H9 (cell line): ENCODE measurements around the gene PSMB9. TPM values are rescaled to one million over a fixed set of nuclear protein-coding genes. Genes with fewer than 3 reads are reported as not detected.

ENCODE experiments used
- DNase-seq: peaks from one replicate; pipeline ENCODE4 v3.0.0-alpha.2; 2017
- H2AFZ ChIP-seq: one replicate; pipeline ENCODE4 v1.6.1; 2013; ENCODE audit warnings: mild to moderate bottlenecking, low read length, control low read depth, moderate library complexity
- H2AK5ac ChIP-seq: 2 replicates; pipeline ENCODE4 v1.6.1; 2013; ENCODE audit warnings: low read length, control low read depth, mixed read lengths; ENCODE audit not compliant: insufficient read length
- H2BK120ac ChIP-seq: one replicate; pipeline ENCODE4 v1.6.1; 2013; ENCODE audit warnings: low read depth, mild to moderate bottlenecking, low read length, control low read depth, inconsistent platforms; ENCODE audit not compliant: poor library complexity, severe bottlenecking
- H2BK12ac ChIP-seq: 2 replicates; pipeline ENCODE4 v1.6.1; 2013; ENCODE audit warnings: low read length, control low read depth, mixed read lengths, low read depth; ENCODE audit not compliant: insufficient read length
- H2BK15ac ChIP-seq: 2 replicates; pipeline ENCODE4 v1.6.1; 2013; ENCODE audit warnings: low read depth, low read length, control low read depth
- H2BK20ac ChIP-seq: one replicate; pipeline ENCODE4 v1.6.1; 2013; ENCODE audit warnings: low read depth, mild to moderate bottlenecking, low read length, control low read depth, inconsistent platforms; ENCODE audit not compliant: poor library complexity, severe bottlenecking
- H2BK5ac ChIP-seq: 2 replicates; pipeline ENCODE4 v1.6.1; 2013; ENCODE audit warnings: low read length, control low read depth, mixed read lengths; ENCODE audit not compliant: insufficient read length
- H3K14ac ChIP-seq: 2 replicates; pipeline ENCODE4 v1.6.1; 2013; ENCODE audit warnings: low read length, control low read depth; ENCODE audit not compliant: insufficient read depth
- H3K18ac ChIP-seq: 2 replicates; pipeline ENCODE4 v1.6.1; 2013; ENCODE audit warnings: low read depth, mild to moderate bottlenecking, mixed read lengths, low read length, control low read depth; ENCODE audit not compliant: insufficient read length
- H3K23ac ChIP-seq: 2 replicates; pipeline ENCODE4 v1.6.1; 2013; ENCODE audit warnings: low read length, control low read depth, mixed read lengths, low read depth; ENCODE audit not compliant: insufficient read length
- H3K23me2 ChIP-seq: 2 replicates; pipeline ENCODE4 v1.6.1; 2013; ENCODE audit warnings: low read depth, mild to moderate bottlenecking, mixed read lengths, low read length, control low read depth; ENCODE audit not compliant: insufficient read length, poor library complexity, severe bottlenecking
- H3K27ac ChIP-seq: 2 replicates; pipeline ENCODE4 v1.5.1; 2013; ENCODE audit warnings: low read length, control low read depth, mixed read lengths, low read depth; ENCODE audit not compliant: insufficient read length
- H3K27me3 ChIP-seq: 2 replicates; pipeline ENCODE4 v1.6.1; 2013; ENCODE audit warnings: low read length, control low read depth, inconsistent platforms; ENCODE audit not compliant: insufficient read depth
- H3K4ac ChIP-seq: 2 replicates; pipeline ENCODE4 v1.6.1; 2013; ENCODE audit warnings: low read depth, mild to moderate bottlenecking, control low read depth, inconsistent platforms, low read length, moderate library complexity
- H3K4me1 ChIP-seq: 2 replicates; pipeline ENCODE4 v1.6.1; 2013; ENCODE audit warnings: low read length, control low read depth, inconsistent platforms; ENCODE audit not compliant: insufficient read depth
- H3K4me2 ChIP-seq: 2 replicates; pipeline ENCODE4 v1.6.1; 2013; ENCODE audit warnings: low read length, control low read depth, mixed read lengths; ENCODE audit not compliant: insufficient read length, insufficient read depth
- H3K56ac ChIP-seq: 2 replicates; pipeline ENCODE4 v1.6.1; 2013; ENCODE audit warnings: low read depth, mild to moderate bottlenecking, mixed read lengths, low read length, control low read depth; ENCODE audit not compliant: insufficient read length
- H3K79me1 ChIP-seq: 2 replicates; pipeline ENCODE4 v1.6.1; 2013; ENCODE audit warnings: low read depth, mild to moderate bottlenecking, moderate library complexity, low read length, control low read depth, inconsistent platforms; ENCODE audit not compliant: insufficient read depth, poor library complexity, severe bottlenecking
- H3K79me2 ChIP-seq: 2 replicates; pipeline ENCODE4 v1.6.1; 2013; ENCODE audit warnings: low read length, control low read depth, inconsistent platforms; ENCODE audit not compliant: insufficient read depth
- H3K9ac ChIP-seq: 2 replicates; pipeline ENCODE4 v1.6.1; 2013; ENCODE audit warnings: low read length, control low read depth, mixed read lengths; ENCODE audit not compliant: insufficient read length; ENCODE audit errors: extremely low read depth
- H3K9me3 ChIP-seq: one replicate; pipeline ENCODE4 v1.6.1; 2013; ENCODE audit warnings: low read depth, low read length, inconsistent platforms; ENCODE audit not compliant: control insufficient read depth
- H3T11ph ChIP-seq: one replicate; pipeline ENCODE4 v1.6.1; 2013; ENCODE audit warnings: mild to moderate bottlenecking, low read length, control low read depth, inconsistent platforms
- H4K20me1 ChIP-seq: one replicate; pipeline ENCODE4 v1.6.1; 2013; ENCODE audit not compliant: control insufficient read depth, insufficient read length, insufficient read depth
- H4K5ac ChIP-seq: 2 replicates; pipeline ENCODE4 v1.6.1; 2013; ENCODE audit warnings: low read depth, mild to moderate bottlenecking, mixed read lengths, low read length, control low read depth; ENCODE audit not compliant: insufficient read length
- H4K8ac ChIP-seq: replicated peaks from 2 replicates; pipeline ENCODE4 v1.6.1; 2013; ENCODE audit warnings: low read length, control low read depth, mixed read lengths, low read depth; ENCODE audit not compliant: insufficient read length
- H4K91ac ChIP-seq: 2 replicates; pipeline ENCODE4 v1.6.1; 2013; ENCODE audit warnings: low read depth, mild to moderate bottlenecking, moderate library complexity, mixed read lengths, low read length, control low read depth; ENCODE audit not compliant: insufficient read length
- H3K27ac Mint-ChIP-seq, 3 experiments: 2 replicates in 2 of 3; 3 replicates in 1 of 3; pipeline ENCODE4 v1.8.0; 2020 to 2021; ENCODE audit warnings: mixed read lengths in 3 of 3, mild to moderate bottlenecking in 1 of 3, moderate library complexity in 1 of 3
- H3K27me3 Mint-ChIP-seq: 2 replicates; pipeline ENCODE4 v1.8.0; 2021; ENCODE audit warnings: low read depth, mild to moderate bottlenecking, moderate library complexity, mixed read lengths
- H3K36me3 Mint-ChIP-seq, 3 experiments: 2 replicates in 2 of 3; 3 replicates in 1 of 3; pipeline ENCODE4 v1.8.0; 2020 to 2021; ENCODE audit warnings: low read depth in 3 of 3, mixed read lengths in 3 of 3; ENCODE audit not compliant: insufficient read depth in 1 of 3
- H3K4me1 Mint-ChIP-seq, 2 experiments: 2 replicates each; pipeline ENCODE4 v1.8.0; 2020; ENCODE audit warnings: mixed read lengths in 2 of 2
- H3K4me3 Mint-ChIP-seq, 2 experiments: 2 replicates in 1 of 2; 3 replicates in 1 of 2; pipeline ENCODE4 v1.8.0; 2020 to 2021; ENCODE audit warnings: mild to moderate bottlenecking in 2 of 2, mixed read lengths in 2 of 2, moderate library complexity in 1 of 2
- H3K9me3 Mint-ChIP-seq, 2 experiments: 2 replicates in 1 of 2; 3 replicates in 1 of 2; pipeline ENCODE4 v1.8.0; 2020; ENCODE audit warnings: mild to moderate bottlenecking in 2 of 2, mixed read lengths in 2 of 2, moderate library complexity in 1 of 2
- WGBS: extraction: QIAGEN DNeasy Blood & Tissue Kit; methylation state at CpG from one replicate; pipeline ENCODE4 v1.1.7; 2013; ENCODE audit warnings: missing lambda C conversion rate, low lambda C conversion rate, mixed read lengths; ENCODE audit not compliant: insufficient read length; ENCODE audit errors: extremely low coverage; 5-methylcytosine and 5-hydroxymethylcytosine counted together
- total RNA-seq: library from RNA; stranded (reverse); gene quantifications from 2 replicates; pipeline ENCODE4 v1.2.1, GENCODE V29; 2021
- TF ChIP-seq, protein P1 (sequence below): fragments of 200-600 bp; sonication (generic); conservative IDR thresholded peaks from 3 replicates; pipeline ENCODE4 v1.8.0; 2021; ENCODE audit warnings: antibody characterized with exemption, mild to moderate bottlenecking

PSMB9 gene
- total RNA-seq, 1 experiment from 2014 or later, result 3.5 TPM

DNA sequence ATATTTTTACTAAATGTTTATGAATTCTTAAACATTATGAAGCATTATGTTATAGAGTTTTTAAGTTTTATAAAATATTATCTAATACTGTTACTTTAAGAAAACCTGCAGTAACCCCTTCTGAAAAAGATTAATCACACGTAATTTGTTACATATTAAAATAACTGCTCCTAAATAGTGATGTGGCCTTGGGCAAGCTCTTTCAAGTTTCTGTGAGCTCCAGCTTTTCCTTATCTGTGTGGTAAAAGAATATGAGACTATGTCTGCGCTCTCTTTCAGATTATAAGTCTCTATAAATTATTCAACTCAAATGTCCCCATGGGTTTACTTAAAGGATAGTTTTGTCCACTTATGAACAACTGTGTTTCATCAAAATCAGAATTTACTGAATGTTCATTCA is 54.9 kb downstream of the PSMB9 start:
- H2AFZ ChIP-seq, result no peak overlapping the region
- H3T11ph ChIP-seq, result no peak overlapping the region
- H4K20me1 ChIP-seq, result no peaks in the 10 kb centered on the region
- no peak overlapping the region for H2BK12ac ChIP-seq
- H3K79me2 ChIP-seq, result no peaks in the 10 kb centered on the region
- Mint-ChIP-seq H3K9me3 (no peaks in the 10 kb centered on the region), H3K27ac (no peak overlapping the region), H3K36me3 (no peaks in the 10 kb centered on the region), H3K4me3 (no peak overlapping the region), H3K27me3 (peaks cover 20% of the 10 kb centered on the region), H3K4me1 (no peaks in the 10 kb centered on the region)
- no peak overlapping the region for H4K91ac ChIP-seq
- H4K5ac ChIP-seq, result no peak overlapping the region
- H3K79me1 ChIP-seq, result no peaks in the 10 kb centered on the region
- no peaks in the 10 kb centered on the region for H3K27me3 ChIP-seq
- H3K18ac ChIP-seq, result no peak overlapping the region
- no peak overlapping the region for H3K56ac ChIP-seq
- no peak overlapping the region for H2BK120ac ChIP-seq
- H3K4me2 ChIP-seq, result no peak overlapping the region
- H3K9ac ChIP-seq, result no peak overlapping the region
- no peaks in the 10 kb centered on the region for H3K4me1 ChIP-seq
- no peak overlapping the region for H3K4ac ChIP-seq
- no peak overlapping the region for H3K23ac ChIP-seq
- no CpG with 5 or more reads among the region's 2 CpGs for WGBS
- no peak overlapping the region for H3K14ac ChIP-seq
- H3K23me2 ChIP-seq, result no peaks in the 10 kb centered on the region
- no peak overlapping the region for H4K8ac ChIP-seq
- TF ChIP-seq, protein P1, sequence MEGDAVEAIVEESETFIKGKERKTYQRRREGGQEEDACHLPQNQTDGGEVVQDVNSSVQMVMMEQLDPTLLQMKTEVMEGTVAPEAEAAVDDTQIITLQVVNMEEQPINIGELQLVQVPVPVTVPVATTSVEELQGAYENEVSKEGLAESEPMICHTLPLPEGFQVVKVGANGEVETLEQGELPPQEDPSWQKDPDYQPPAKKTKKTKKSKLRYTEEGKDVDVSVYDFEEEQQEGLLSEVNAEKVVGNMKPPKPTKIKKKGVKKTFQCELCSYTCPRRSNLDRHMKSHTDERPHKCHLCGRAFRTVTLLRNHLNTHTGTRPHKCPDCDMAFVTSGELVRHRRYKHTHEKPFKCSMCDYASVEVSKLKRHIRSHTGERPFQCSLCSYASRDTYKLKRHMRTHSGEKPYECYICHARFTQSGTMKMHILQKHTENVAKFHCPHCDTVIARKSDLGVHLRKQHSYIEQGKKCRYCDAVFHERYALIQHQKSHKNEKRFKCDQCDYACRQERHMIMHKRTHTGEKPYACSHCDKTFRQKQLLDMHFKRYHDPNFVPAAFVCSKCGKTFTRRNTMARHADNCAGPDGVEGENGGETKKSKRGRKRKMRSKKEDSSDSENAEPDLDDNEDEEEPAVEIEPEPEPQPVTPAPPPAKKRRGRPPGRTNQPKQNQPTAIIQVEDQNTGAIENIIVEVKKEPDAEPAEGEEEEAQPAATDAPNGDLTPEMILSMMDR, result no peak
- H2BK20ac ChIP-seq, result no peak overlapping the region
- DNase-seq, result no peak
- no peak overlapping the region for H2BK5ac ChIP-seq
- no peak overlapping the region for H2AK5ac ChIP-seq
- no peak overlapping the region for H3K27ac ChIP-seq
- H2BK15ac ChIP-seq, result no peak overlapping the region
- no peaks in the 10 kb centered on the region for H3K9me3 ChIP-seq

Other genes starting within 250 kb of the PSMB9 start
- 0.68 and 1.7 TPM in 2 replicates for gene HLA-DQA1, start 216.8 kb upstream of the PSMB9 start, total RNA-seq
- gene HLA-DQB1, start 187.5 kb upstream of the PSMB9 start, total RNA-seq, result 39.2 and 41.0 TPM in 2 replicates
- not detected in 2 replicates for gene HLA-DQA2, start 112.8 kb upstream of the PSMB9 start, total RNA-seq
- not detected in 2 replicates for gene HLA-DQB2, start 90.7 kb upstream of the PSMB9 start, total RNA-seq
- gene HLA-DOB, start 37.2 kb upstream of the PSMB9 start, total RNA-seq, result 0.20 TPM in 1 of 2 replicates, not detected in the other
- gene TAP2, start 15.5 kb upstream of the PSMB9 start, total RNA-seq, result 16.3 and 20.3 TPM in 2 replicates
- 17.6 and 19.1 TPM in 2 replicates for gene PSMB8, start 10.1 kb upstream of the PSMB9 start, total RNA-seq
- 12.1 and 12.7 TPM in 2 replicates for gene TAP1, start 488 bp upstream of the PSMB9 start, total RNA-seq
- gene HLA-DMB, start 86.8 kb downstream of the PSMB9 start, total RNA-seq, result 1.5 and 1.7 TPM in 2 replicates
- 6.6 and 7.5 TPM in 2 replicates for gene HLA-DMA, start 98.9 kb downstream of the PSMB9 start, total RNA-seq
- gene BRD2, start 114.4 kb downstream of the PSMB9 start, total RNA-seq, result 244 and 252 TPM in 2 replicates
- 15.3 and 15.6 TPM in 2 replicates for gene HLA-DOA, start 155.4 kb downstream of the PSMB9 start, total RNA-seq
- gene HLA-DPA1, start 219.5 kb downstream of the PSMB9 start, total RNA-seq, result 2.6 and 4.0 TPM in 2 replicates
- gene HLA-DPB1, start 221.8 kb downstream of the PSMB9 start, total RNA-seq, result 23.4 and 23.6 TPM in 2 replicates